Measurements from ENCODE around the gene TMCO4. TPM values are rescaled to one million over a fixed set of nuclear protein-coding genes. Genes with fewer than 3 reads are reported as not detected.
"Not testable (repeated sequence)": the region's sequence is repeated elsewhere in the genome, so short reads cannot be mapped to it uniquely, and the experiment has no call there.

Gene TMCO4
- total RNA-seq, 6 experiments from 2014 or later, result 6.4 to 13.5 (median 9.8) TPM

GRCh38 chr1:19637606-19638005 lies 162.1 kb downstream of the TMCO4 start:
- no peaks in the 10 kb centered on the region for H3K9me3 ChIP-seq
- WGBS (ENCODE audit: insufficient coverage, low coverage, low lambda C conversion rate, missing lambda C conversion rate), result 61% methylated on average over 6 of the region's 10 CpGs
- H3K27ac ChIP-seq, result no peak overlapping the region
- no peaks in the 10 kb centered on the region for H3K27me3 ChIP-seq
- ATAC-seq, result no peak
- intact Hi-C loops (cut with DNase I), result no loop called here
- H3K36me3 ChIP-seq, result no peaks in the 10 kb centered on the region
- H3K4me3 ChIP-seq, result no peak overlapping the region
- peaks cover 0 to 7% (median 0%) of the 10 kb centered on the region in 4 donors for H3K4me1 ChIP-seq
- TF ChIP-seq CTCF (IDR thresholded peaks at IDR 0.05) (no peak), POLR2A (IDR thresholded peaks at IDR 0.05) (no peak)
- DNase-seq, result no peak

GRCh38 chr1:19636749-19637148 lies 163.0 kb downstream of the TMCO4 start:
- not testable (repeated sequence) for H3K36me3 ChIP-seq

GRCh38 chr1:19636065-19636464 lies 163.7 kb downstream of the TMCO4 start:
- no peak overlapping the region for H3K27ac ChIP-seq
- peaks cover 0 to 7% (median 0%) of the 10 kb centered on the region in 4 donors for H3K4me1 ChIP-seq
- intact Hi-C loops (cut with DNase I), result no loop called here
- H3K9me3 ChIP-seq, result no peaks in the 10 kb centered on the region
- H3K27me3 ChIP-seq, result no peaks in the 10 kb centered on the region
- no peak for DNase-seq
- 76% methylated on average over 5 of the region's 5 CpGs for WGBS (ENCODE audit: insufficient coverage, low coverage, low lambda C conversion rate, missing lambda C conversion rate)
- no peak overlapping the region for H3K4me3 ChIP-seq
- H3K36me3 ChIP-seq, result no peaks in the 10 kb centered on the region
- no peak for ATAC-seq
- TF ChIP-seq POLR2A (IDR thresholded peaks at IDR 0.05) (no peak), CTCF (IDR thresholded peaks at IDR 0.05) (no peak)

More at GRCh38 chr1:19636749-19637148, 163.0 kb downstream of the TMCO4 start:
- H3K9me3 ChIP-seq; intact Hi-C loops (cut with DNase I); H3K4me1 ChIP-seq; H3K4me3 ChIP-seq; H3K27me3 ChIP-seq; DNase-seq; H3K27ac ChIP-seq; ATAC-seq: not testable (repeated sequence)
- WGBS (ENCODE audit: insufficient coverage, low coverage, low lambda C conversion rate, missing lambda C conversion rate), result 92% methylated on average over 9 of the region's 10 CpGs

- DNase-seq, result no peak
- no peak for ATAC-seq
- H3K27ac ChIP-seq, result no peak overlapping the region
- no peaks in the 10 kb centered on the region for H3K9me3 ChIP-seq
- intact Hi-C loops (cut with DNase I), result no loop called here
- TF ChIP-seq POLR2A (IDR thresholded peaks at IDR 0.05), result no peak
- TF ChIP-seq CTCF (IDR thresholded peaks at IDR 0.05), result no peak
- peaks cover 0 to 7% (median 0%) of the 10 kb centered on the region in 4 donors for H3K4me1 ChIP-seq
- 89% methylated on average over 4 of the region's 4 CpGs for WGBS (ENCODE audit: insufficient coverage, low coverage, low lambda C conversion rate, missing lambda C conversion rate)
- H3K27me3 ChIP-seq, result no peaks in the 10 kb centered on the region
- no peaks in the 10 kb centered on the region for H3K36me3 ChIP-seq
- no peak overlapping the region for H3K4me3 ChIP-seq
These were observed 164.1 kb downstream of the TMCO4 start for GRCh38 chr1:19635646-19636045.

GRCh38 chr1:19635064-19635463 lies 164.7 kb downstream of the TMCO4 start:
- H3K4me3 ChIP-seq; intact Hi-C loops (cut with DNase I); H3K36me3 ChIP-seq; H3K4me1 ChIP-seq; H3K9me3 ChIP-seq; H3K27ac ChIP-seq; H3K27me3 ChIP-seq; ATAC-seq; DNase-seq: not testable (repeated sequence)
- 99% methylated on average over 8 of the region's 9 CpGs for WGBS (ENCODE audit: insufficient coverage, low coverage, low lambda C conversion rate, missing lambda C conversion rate)

- ATAC-seq (no peak), DNase-seq (no peak)
- intact Hi-C loops (cut with DNase I), result no loop called here
- H3K4me1 ChIP-seq, result no peaks in the 10 kb centered on the region
- no peaks in the 10 kb centered on the region for H3K9me3 ChIP-seq
- 91% methylated on average over 2 of the region's 2 CpGs for WGBS (ENCODE audit: insufficient coverage, low coverage, low lambda C conversion rate, missing lambda C conversion rate)
- no peak overlapping the region for H3K27ac ChIP-seq
- no peak overlapping the region for H3K4me3 ChIP-seq
- H3K36me3 ChIP-seq, result no peaks in the 10 kb centered on the region
- TF ChIP-seq POLR2A (IDR thresholded peaks at IDR 0.05), result no peak
- no peak for TF ChIP-seq CTCF (IDR thresholded peaks at IDR 0.05)
- no peaks in the 10 kb centered on the region for H3K27me3 ChIP-seq
These were observed 166.6 kb downstream of the TMCO4 start for GRCh38 chr1:19633106-19633505.

Measured in right lobe of liver (tissue), 6 donors.